ENCODE results near the gene SECTM1.

The SECTM1 gene

DNA sequence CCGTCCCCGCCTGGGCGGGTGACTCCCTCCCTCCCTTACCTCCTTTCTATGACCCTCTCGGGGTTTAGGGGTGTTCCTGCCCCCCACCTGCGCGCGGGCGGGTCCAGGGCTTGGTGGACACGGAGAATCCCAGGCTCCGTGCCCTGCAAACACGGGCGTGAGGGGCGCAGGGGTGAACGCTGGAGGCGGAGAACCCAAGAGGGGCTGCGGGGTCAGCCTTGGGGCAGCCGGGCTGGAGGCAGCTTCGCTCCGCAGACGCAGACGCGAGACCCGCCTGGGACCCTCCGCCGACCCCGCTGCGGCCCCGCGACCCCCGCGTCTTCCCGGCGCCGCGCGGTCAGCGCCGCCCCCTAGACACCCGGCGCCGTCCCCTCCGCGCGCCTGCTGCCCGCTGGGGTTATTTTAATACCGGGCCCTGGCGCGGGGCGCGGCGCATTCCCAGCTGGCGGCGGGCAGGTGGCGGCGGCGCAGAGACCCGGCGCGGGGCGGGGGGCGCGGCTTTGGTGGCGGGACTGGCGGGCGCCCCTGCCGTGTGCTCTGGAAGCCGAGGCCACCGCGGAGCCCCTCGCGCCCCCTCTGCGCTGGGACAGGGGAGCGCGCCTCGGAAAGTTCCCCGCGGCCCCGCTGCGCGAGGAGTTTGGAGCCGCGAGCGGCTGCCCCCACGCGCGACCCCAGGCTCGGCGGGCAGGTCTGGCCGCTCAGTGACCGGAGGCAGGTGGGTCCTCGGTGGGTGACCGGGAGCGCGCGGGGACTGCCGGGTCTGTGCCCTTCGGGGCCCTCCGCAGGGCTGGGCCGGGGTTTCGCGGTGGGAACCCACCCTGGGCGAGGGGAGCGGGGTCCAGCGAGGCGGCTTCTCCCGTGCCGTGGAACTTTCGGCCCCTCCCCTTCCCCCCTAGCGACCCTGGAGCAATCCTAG, 38.0 kb upstream of the SECTM1 start, which contains the start of gene UTS2R:
Gene UTS2R (plus strand): TSS at position 433 of the 916 bp plus-strand sequence. CDS start 2,560 bp downstream, outside the sequence.
- TF ChIP-seq, protein P1, sequence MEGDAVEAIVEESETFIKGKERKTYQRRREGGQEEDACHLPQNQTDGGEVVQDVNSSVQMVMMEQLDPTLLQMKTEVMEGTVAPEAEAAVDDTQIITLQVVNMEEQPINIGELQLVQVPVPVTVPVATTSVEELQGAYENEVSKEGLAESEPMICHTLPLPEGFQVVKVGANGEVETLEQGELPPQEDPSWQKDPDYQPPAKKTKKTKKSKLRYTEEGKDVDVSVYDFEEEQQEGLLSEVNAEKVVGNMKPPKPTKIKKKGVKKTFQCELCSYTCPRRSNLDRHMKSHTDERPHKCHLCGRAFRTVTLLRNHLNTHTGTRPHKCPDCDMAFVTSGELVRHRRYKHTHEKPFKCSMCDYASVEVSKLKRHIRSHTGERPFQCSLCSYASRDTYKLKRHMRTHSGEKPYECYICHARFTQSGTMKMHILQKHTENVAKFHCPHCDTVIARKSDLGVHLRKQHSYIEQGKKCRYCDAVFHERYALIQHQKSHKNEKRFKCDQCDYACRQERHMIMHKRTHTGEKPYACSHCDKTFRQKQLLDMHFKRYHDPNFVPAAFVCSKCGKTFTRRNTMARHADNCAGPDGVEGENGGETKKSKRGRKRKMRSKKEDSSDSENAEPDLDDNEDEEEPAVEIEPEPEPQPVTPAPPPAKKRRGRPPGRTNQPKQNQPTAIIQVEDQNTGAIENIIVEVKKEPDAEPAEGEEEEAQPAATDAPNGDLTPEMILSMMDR (IDR thresholded peaks at IDR 0.05; ENCODE audit: low read depth, low read length, missing control alignments) = no peak
- no peak for DNase-seq (ENCODE audit: extremely low read depth, low read depth)
- no peak within 1 kb of the TSS for H3K4me3 ChIP-seq (replicated peaks; ENCODE audit: low read depth, low read length)

DNA sequence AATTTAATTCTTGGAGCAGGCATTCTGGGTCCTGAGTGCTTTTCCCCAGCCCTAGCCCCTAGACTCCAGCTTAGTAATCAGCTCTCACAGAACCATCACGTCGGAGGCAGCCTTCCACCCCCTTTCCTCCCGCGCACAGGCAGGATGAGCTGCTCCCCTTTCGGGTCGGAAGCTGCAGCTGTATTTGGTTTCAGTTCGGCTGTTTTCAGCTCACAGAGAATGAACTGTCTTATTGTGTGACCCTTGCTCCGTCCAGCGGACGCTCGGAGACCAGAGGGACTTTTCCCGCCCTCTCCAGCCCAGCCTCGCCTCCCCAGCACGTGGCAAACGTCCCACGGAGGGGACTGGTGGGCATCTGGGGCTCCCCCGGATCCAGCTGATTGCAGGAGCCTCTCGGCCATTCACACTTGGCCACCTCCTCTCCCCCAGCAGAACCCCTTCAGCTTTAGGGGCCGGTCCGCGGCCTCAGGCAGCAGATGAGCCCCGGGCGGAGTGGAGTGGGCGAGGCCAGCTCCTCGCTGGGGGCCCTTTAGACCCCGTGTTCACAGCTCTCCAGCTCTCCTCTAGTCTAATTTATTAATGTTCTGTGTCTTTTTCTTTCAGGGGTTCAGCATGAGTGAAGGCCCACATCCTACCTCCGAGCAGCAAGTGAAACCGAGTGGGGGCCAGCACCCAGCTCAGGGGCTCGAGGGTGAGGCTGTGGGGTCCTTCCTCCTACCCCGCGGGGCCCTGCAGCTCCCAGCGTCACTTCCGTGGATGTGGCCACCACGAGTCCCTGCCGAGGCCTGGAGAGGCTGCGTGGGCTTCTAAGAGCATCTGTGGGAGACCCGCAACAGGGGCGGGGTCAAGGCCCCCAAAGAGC, 37.1 kb upstream of the SECTM1 start:
- DNase-seq (ENCODE audit: extremely low read depth, low read depth) = no peak
- no peak overlapping the region for H3K4me3 ChIP-seq (replicated peaks; ENCODE audit: low read depth, low read length)
- TF ChIP-seq, protein P1 (IDR thresholded peaks at IDR 0.05; ENCODE audit: low read depth, low read length, missing control alignments) = no peak

DNA sequence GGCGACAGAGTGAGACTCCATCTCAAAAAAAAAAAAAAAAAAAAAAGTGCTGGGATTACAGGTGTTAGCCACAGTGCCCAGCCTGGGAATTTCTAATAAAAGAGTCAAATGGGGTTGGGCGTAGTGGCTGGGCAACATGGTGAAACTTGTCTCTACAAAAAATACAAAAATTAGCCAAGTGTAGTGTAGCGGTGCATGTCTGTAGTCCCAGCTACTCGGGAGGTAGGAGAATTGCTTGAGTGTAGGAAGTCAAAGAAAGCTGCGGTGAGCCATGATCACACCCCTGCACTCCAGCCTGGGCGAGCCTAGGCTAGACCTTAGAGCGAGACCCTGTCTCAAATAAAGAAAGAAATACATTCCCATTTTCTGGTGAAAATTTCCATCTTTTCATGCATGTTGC, 35.6 kb upstream of the SECTM1 start:
- DNase-seq (ENCODE audit: extremely low read depth, low read depth) = no peak
- H3K4me3 ChIP-seq (replicated peaks; ENCODE audit: low read depth, low read length) = no peak overlapping the region
- TF ChIP-seq, protein P1 (IDR thresholded peaks at IDR 0.05; ENCODE audit: low read depth, low read length, missing control alignments) = no peak

DNA sequence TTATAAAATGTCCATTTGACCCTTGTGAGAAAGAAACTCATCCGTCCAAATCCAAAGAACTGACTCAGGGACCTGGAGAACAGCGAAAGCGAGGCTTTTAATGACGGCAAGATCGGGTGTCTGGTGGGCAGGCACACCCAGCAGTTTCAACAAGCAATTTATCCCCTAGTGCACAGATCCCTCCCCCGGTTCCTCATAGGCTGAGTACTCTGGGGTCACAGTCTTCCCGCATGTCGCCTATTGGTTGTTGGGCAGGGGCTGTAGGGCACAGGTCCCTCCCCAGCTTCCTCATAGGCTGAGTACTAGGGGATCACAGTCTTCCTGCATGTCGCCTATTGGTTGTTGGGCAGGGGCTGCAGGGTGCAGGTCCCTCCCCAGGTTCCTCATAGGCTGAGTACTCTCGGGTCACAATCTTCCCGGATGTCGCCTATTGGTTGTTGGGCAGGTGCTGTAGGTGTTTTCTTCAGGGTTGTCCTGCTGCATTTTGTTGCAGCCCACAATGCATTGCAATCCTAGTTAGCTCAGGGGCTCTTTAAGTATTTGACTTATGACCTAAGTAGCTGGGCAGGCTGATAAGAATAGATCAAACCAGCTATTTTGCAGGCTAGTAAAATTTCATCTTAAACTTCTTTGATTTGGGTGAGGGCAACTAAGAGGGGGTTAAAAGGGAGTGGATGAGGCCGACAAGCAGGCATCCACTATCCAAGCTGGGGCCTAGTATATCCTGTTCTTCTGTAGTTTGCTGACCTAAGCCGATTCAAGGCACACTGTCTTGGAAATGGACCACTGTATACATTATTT, 34.4 kb upstream of the SECTM1 start:
- DNase-seq (ENCODE audit: extremely low read depth, low read depth) = no peak
- TF ChIP-seq, protein P1 (IDR thresholded peaks at IDR 0.05; ENCODE audit: low read depth, low read length, missing control alignments) = no peak
- H3K4me3 ChIP-seq (replicated peaks; ENCODE audit: low read depth, low read length) = no peak overlapping the region

DNA sequence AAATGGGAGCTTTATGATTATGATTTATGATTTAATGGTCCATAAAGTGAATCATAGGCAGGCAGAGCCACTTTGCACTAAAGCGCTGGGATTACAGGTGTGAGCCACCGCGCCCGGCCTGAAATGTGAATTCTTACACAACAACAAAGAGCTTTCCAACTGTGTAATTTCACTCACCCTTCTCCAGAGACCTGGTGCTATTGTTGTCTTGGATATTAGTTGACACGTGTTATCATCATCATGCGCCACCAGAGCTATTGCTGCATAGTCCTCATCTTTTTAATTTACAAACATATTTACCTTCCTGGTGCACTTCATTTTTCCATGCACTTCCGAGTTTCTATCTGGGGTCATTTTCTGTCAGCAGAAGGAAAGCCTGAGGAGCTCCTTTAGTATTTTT, 33.2 kb upstream of the SECTM1 start:
- DNase-seq (ENCODE audit: extremely low read depth, low read depth) = no peak
- TF ChIP-seq, protein P1 (IDR thresholded peaks at IDR 0.05; ENCODE audit: low read depth, low read length, missing control alignments) = no peak

More for the DNA sequence above, 33.2 kb upstream of the SECTM1 start:
- H3K4me3 ChIP-seq (replicated peaks; ENCODE audit: low read depth, low read length) = no peak overlapping the region

Data from HFF-Myc (cell line).